H1 (cell line): Measurements from ENCODE around the gene TFCP2. TPM values are rescaled to one million over a fixed set of nuclear protein-coding genes. Genes with fewer than 3 reads are reported as not detected.
"Not testable (repeated sequence)": the region's sequence is repeated elsewhere in the genome, so short reads cannot be mapped to it uniquely, and the experiment has no call there.

Experiments
- CTCF ChIA-PET: fragments of 300-600 bp; sonication (Branson Sonifier 250); formaldehyde crosslinking; loops from one replicate; lab custom pipeline; 2021; ENCODE audit not compliant: partially characterized antibody; lab: Charles Lee
- POLR2A ChIA-PET: fragments of 300-600 bp; sonication (Branson Sonifier 250); formaldehyde crosslinking; loops from one replicate; lab custom pipeline; 2021; ENCODE audit warnings: inconsistent platforms; ENCODE audit not compliant: partially characterized antibody; lab: Charles Lee
- DNase-seq, 2 experiments: peaks; one replicate each; pipeline versions ENCODE4 v3.0.0 to v3.0.0-alpha.2; 2010 to 2022; ENCODE audit warnings: low spot score in 2 of 2, low read depth in 1 of 2, mixed read lengths in 1 of 2
- FAIRE-seq: peaks from 2 replicates; lab custom pipeline; 2011; peaks lifted over from hg19 to GRCh38; lab: Jason Lieb, UNC
- H2AFZ ChIP-seq: 2 replicates; pipeline ENCODE4 v1.8.1; 2012; ENCODE audit warnings: low read length, inconsistent platforms
- H2AK5ac ChIP-seq: 2 replicates; pipeline ENCODE4 v1.6.1; 2013; ENCODE audit warnings: low read depth, low read length
- H2BK120ac ChIP-seq: replicated peaks from 2 replicates; pipeline ENCODE3; 2013; ENCODE audit warnings: low read depth, low read length, inconsistent platforms
- H2BK12ac ChIP-seq: 2 replicates; pipeline ENCODE4 v1.6.1; 2013; ENCODE audit warnings: low read depth, low read length
- H2BK15ac ChIP-seq: 2 replicates; pipeline ENCODE4 v1.6.1; 2013; ENCODE audit warnings: low read length
- H2BK20ac ChIP-seq: 2 replicates; pipeline ENCODE4 v1.6.1; 2013; ENCODE audit warnings: low read length
- H2BK5ac ChIP-seq: 2 replicates; pipeline ENCODE4 v1.6.1; 2013; ENCODE audit warnings: low read depth, low read length
- H3K14ac ChIP-seq: 2 replicates; pipeline ENCODE4 v1.6.1; 2013; ENCODE audit warnings: inconsistent platforms; ENCODE audit not compliant: insufficient read length
- H3K18ac ChIP-seq: 2 replicates; pipeline ENCODE4 v1.6.1; 2013; ENCODE audit warnings: low read length; ENCODE audit errors: extremely low read depth
- H3K23ac ChIP-seq: 2 replicates; pipeline ENCODE4 v1.6.1; 2013; ENCODE audit warnings: inconsistent platforms; ENCODE audit not compliant: insufficient read length
- H3K23me2 ChIP-seq: 2 replicates; pipeline ENCODE4 v1.6.1; 2013; ENCODE audit warnings: low read depth, low read length
- H3K27ac ChIP-seq: 2 replicates; pipeline ENCODE4 v1.6.1; 2011; ENCODE audit warnings: low read depth, low read length, inconsistent platforms
- H3K27me3 ChIP-seq, 4 experiments: replicated peaks in 1 of 4; 1 replicate in 1 of 4; 2 replicates in 3 of 4; pipeline versions ENCODE4 v1.6.1 to v1.8.1; 2011 to 2013; ENCODE audit warnings: low read length in 3 of 4, mild to moderate bottlenecking in 3 of 4, inconsistent platforms in 2 of 4, mixed read lengths in 2 of 4, moderate library complexity in 1 of 4; ENCODE audit not compliant: control insufficient read depth in 3 of 4, insufficient read depth in 3 of 4; ENCODE audit errors: extremely low read depth in 1 of 4
- H3K36me3 ChIP-seq, 4 experiments: 2 replicates each; pipeline versions ENCODE4 v1.6.1 to v1.8.1; 2011 to 2013; ENCODE audit warnings: mild to moderate bottlenecking in 4 of 4, low read length in 3 of 4, moderate library complexity in 2 of 4, control low read depth in 1 of 4, inconsistent platforms in 1 of 4; ENCODE audit not compliant: insufficient read depth in 4 of 4, control insufficient read depth in 2 of 4
- H3K4ac ChIP-seq: replicated peaks from 2 replicates; pipeline ENCODE3; 2013; ENCODE audit warnings: low read length, low read depth, mixed read lengths, inconsistent platforms; ENCODE audit not compliant: insufficient read length
- H3K4me1 ChIP-seq, 4 experiments: replicated peaks in 1 of 4; 1 replicate in 1 of 4; 2 replicates in 3 of 4; pipeline versions ENCODE4 v1.6.1 to v1.8.1; 2011 to 2013; ENCODE audit warnings: low read length in 3 of 4, inconsistent platforms in 2 of 4, mixed read lengths in 1 of 4; ENCODE audit not compliant: insufficient read depth in 4 of 4, control insufficient read depth in 3 of 4
- H3K4me2 ChIP-seq, 2 experiments: 2 replicates each; pipeline versions ENCODE4 v1.6.1 to v1.8.1; 2011 to 2013; ENCODE audit warnings: low read depth in 2 of 2, low read length in 2 of 2, control low read depth in 1 of 2, inconsistent platforms in 1 of 2, mild to moderate bottlenecking in 1 of 2; ENCODE audit not compliant: insufficient read depth in 1 of 2
- H3K4me3 ChIP-seq, 4 experiments: fragments of 200-600, 300-600 bp in 1 of 4; sonication (generic), shearing (Covaris generic), sonication (Bioruptor Twin) in 1 of 4; 2 replicates each; pipeline versions ENCODE4 v1.5.1 to v1.8.1; 2011 to 2016; ENCODE audit warnings: low read length in 4 of 4, low read depth in 3 of 4, control low read depth in 2 of 4, inconsistent platforms in 2 of 4, mild to moderate bottlenecking in 2 of 4, mixed read lengths in 1 of 4, moderate library complexity in 1 of 4; ENCODE audit not compliant: insufficient read depth in 2 of 4; ENCODE audit errors: extremely low read depth in 1 of 4
- H3K56ac ChIP-seq: replicated peaks from 2 replicates; pipeline ENCODE3; 2013; ENCODE audit warnings: low read depth, mild to moderate bottlenecking, mixed read lengths, low read length, inconsistent platforms; ENCODE audit not compliant: insufficient read length
- H3K79me1 ChIP-seq: 2 replicates; pipeline ENCODE4 v1.6.1; 2013; ENCODE audit warnings: low read depth, low read length, control low read depth
- H3K79me2 ChIP-seq, 2 experiments: 2 replicates each; pipeline versions ENCODE4 v1.6.1 to v1.8.1; 2012 to 2013; ENCODE audit warnings: low read length in 2 of 2, mild to moderate bottlenecking in 2 of 2, inconsistent platforms in 1 of 2; ENCODE audit not compliant: insufficient read depth in 2 of 2, control insufficient read depth in 1 of 2
- H3K9ac ChIP-seq, 4 experiments: replicated peaks in 1 of 4; 1 replicate in 1 of 4; 2 replicates in 3 of 4; pipeline versions ENCODE4 v1.6.1 to v1.8.1; 2011 to 2013; ENCODE audit warnings: low read depth in 3 of 4, low read length in 3 of 4, control low read depth in 2 of 4, mild to moderate bottlenecking in 2 of 4, moderate library complexity in 2 of 4, inconsistent platforms in 1 of 4; ENCODE audit errors: extremely low read depth in 1 of 4
- H3K9me3 ChIP-seq, 2 experiments: 2 replicates each; pipeline versions ENCODE4 v1.6.1 to v1.8.1; 2012 to 2013; ENCODE audit warnings: mild to moderate bottlenecking in 2 of 2, moderate library complexity in 2 of 2, control low read depth in 1 of 2, inconsistent platforms in 1 of 2, low read depth in 1 of 2, low read length in 1 of 2, mixed read lengths in 1 of 2; ENCODE audit not compliant: insufficient read depth in 2 of 2
- H4K20me1 ChIP-seq, 2 experiments: replicated peaks in 1 of 2; 2 replicates each; pipeline versions ENCODE3 to v1.8.1; 2011 to 2013; ENCODE audit warnings: inconsistent platforms in 2 of 2, low read length in 2 of 2, mild to moderate bottlenecking in 1 of 2; ENCODE audit not compliant: insufficient read depth in 2 of 2, control insufficient read depth in 1 of 2
- H4K5ac ChIP-seq: 2 replicates; pipeline ENCODE4 v1.6.1; 2013; ENCODE audit warnings: low read length, low read depth, mixed read lengths, inconsistent platforms; ENCODE audit not compliant: insufficient read length
- H4K8ac ChIP-seq: 2 replicates; pipeline ENCODE4 v1.8.0; 2013; ENCODE audit warnings: mild to moderate bottlenecking, moderate library complexity, low read length, inconsistent platforms; ENCODE audit not compliant: insufficient read depth; ENCODE audit errors: extremely low read depth
- H4K91ac ChIP-seq: replicated peaks from 2 replicates; pipeline ENCODE3; 2013; ENCODE audit warnings: low read length, mixed read lengths, inconsistent platforms; ENCODE audit not compliant: insufficient read length
- WGBS, 2 experiments: shearing (Covaris generic) in 1 of 2; methylation state at CpG; one replicate each; pipeline versions ENCODE4 v1.1.6 to v1.1.7; 2013 to 2015; ENCODE audit warnings: low lambda C conversion rate in 2 of 2, mixed read lengths in 2 of 2, inconsistent platforms in 1 of 2, low coverage in 1 of 2, missing lambda C conversion rate in 1 of 2; ENCODE audit not compliant: insufficient replicate concordance in 2 of 2, insufficient coverage in 1 of 2, insufficient read length in 1 of 2; ENCODE audit errors: extremely low coverage in 1 of 2, missing lambda C conversion rate in 1 of 2; 5-methylcytosine and 5-hydroxymethylcytosine counted together
- polyA plus RNA-seq, 7 experiments: library from polyadenylated mRNA; depleted of rRNA in 3 of 7; stranded (reverse) in 5 of 7; unstranded in 2 of 7; fragments of >200 nt in 5 of 7; fragments of 200-250 nt in 2 of 7; gene quantifications; 1 replicate in 5 of 7; 2 replicates in 1 of 7; 4 replicates in 1 of 7; pipeline versions ENCODE4 v1.2.1 to v1.2.3, GENCODE V29; 2011 to 2013; ENCODE audit warnings: missing spikeins in 2 of 7, mixed read lengths in 2 of 7
- total RNA-seq: library from RNA; stranded (reverse); fragmentation: NEBNext Ultra II Directional; extraction: Animal tissue kit (Norgen Biotek cat#: 25700); gene quantifications from 2 replicates; pipeline ENCODE4 v1.2.1, GENCODE V29; 2021

The TFCP2 gene
- total and polyA plus RNA-seq, 2 of the 8 experiments (the other 6 are each of a cell fraction or from before 2014, with no cell fraction given) = 19.8 to 49.2 TPM

GRCh38 chr12:51078346-51078745 is 94.6 kb downstream of the TFCP2 start:
- H2AFZ ChIP-seq, H3K23me2 ChIP-seq, H3K18ac ChIP-seq, H3K27ac ChIP-seq, H2BK120ac ChIP-seq, H4K8ac ChIP-seq, H4K5ac ChIP-seq, H3K9ac ChIP-seq, H3K56ac ChIP-seq, H4K20me1 ChIP-seq, H3K4ac ChIP-seq, H2BK12ac ChIP-seq, H3K36me3 ChIP-seq, H4K91ac ChIP-seq, POLR2A ChIA-PET, H2BK20ac ChIP-seq, H3K4me2 ChIP-seq, H2BK5ac ChIP-seq, H2BK15ac ChIP-seq, H3K9me3 ChIP-seq, H3K23ac ChIP-seq, DNase-seq, H3K14ac ChIP-seq, FAIRE-seq, H3K4me1 ChIP-seq, H3K4me3 ChIP-seq, H2AK5ac ChIP-seq, H3K27me3 ChIP-seq: not testable (repeated sequence)
- peaks cover 9 to 51% of the 10 kb centered on the region in 2 experiments; a peak in 3 of 4 replicates for H3K79me2 ChIP-seq
- H3K79me1 ChIP-seq = peaks cover 11% of the 10 kb centered on the region
- WGBS, 2 experiments = 95% methylated on average over 5 of the region's 5 CpGs; no CpG with 5 or more reads in 1 of the 2 experiments
- CTCF ChIA-PET = interaction anchor here (2.9 kb wide), 1 partner anchor 263 kb away, joined by 9 read pairs; no protein-coding TSS in a partner anchor
